HG03460 (cell line): ENCODE measurements around the gene MAPK8.

ENCODE experiments used
- ATAC-seq: cut with Tn5 transposase; IDR thresholded peaks from one replicate; pipeline ENCODE4 v1.9.1; 2021; ENCODE audit not compliant: unreplicated experiment

Gene MAPK8

DNA sequence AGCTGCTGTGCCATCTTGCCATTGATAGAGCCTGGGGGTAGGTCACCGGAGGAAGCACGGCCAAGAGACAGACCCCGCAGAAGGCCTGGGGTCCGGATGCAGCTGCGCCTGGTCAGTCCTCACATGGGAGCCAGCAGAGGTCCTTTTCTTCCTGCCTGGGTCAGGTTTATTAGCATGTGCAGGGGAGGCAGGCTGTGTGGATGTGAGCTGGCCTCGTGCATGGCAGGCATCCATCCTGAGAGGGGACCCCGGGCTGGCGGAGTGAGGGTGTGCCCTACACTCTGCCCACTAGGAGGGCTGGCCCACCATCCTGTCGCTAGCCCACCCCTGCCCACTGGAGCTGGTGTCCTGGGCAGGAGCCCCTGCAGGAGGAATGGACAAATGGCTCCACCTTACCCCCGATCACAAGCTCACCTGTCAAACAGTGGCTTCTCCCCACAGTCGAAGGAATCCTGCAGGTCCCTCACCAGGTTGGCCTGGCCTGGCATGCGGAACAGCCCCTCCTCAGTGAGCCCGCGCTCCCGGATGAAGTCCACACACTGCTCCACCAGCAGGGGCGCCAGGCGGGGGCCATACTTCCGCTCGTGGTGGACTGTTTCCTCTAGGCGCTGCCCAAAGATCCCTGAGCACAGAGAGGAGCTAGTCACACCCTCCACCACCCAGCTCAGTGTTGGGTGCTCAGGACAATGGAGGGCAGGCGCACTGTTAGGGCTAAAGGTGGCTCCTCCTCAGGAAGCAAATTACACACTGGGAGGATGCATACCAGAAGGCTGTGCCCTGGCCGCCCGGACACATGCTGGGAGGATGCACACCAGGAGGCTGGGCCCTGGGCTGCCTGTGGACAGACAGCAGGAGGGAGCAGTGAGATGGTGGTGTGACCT, 153.0 kb downstream of the MAPK8 start:
- no peak for ATAC-seq

DNA sequence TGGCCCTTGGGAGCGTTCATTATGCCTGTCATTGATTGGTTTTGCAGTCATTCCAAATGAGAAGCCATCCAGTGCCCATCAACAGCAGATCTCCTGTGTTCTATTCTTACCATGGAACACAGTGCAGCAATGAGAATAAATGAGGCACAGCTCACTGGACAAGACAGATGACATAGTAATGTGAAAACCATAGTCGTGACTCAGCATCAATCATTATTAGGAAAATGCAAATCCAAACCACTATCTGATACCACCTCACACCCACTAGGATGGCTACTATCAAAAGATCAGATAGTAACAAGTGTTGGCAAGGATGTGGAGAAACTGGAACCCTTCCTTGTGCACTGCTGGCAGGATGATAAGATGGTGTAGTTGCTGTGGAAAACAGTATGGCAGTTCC, 153.7 kb downstream of the MAPK8 start:
- no peak for ATAC-seq

DNA sequence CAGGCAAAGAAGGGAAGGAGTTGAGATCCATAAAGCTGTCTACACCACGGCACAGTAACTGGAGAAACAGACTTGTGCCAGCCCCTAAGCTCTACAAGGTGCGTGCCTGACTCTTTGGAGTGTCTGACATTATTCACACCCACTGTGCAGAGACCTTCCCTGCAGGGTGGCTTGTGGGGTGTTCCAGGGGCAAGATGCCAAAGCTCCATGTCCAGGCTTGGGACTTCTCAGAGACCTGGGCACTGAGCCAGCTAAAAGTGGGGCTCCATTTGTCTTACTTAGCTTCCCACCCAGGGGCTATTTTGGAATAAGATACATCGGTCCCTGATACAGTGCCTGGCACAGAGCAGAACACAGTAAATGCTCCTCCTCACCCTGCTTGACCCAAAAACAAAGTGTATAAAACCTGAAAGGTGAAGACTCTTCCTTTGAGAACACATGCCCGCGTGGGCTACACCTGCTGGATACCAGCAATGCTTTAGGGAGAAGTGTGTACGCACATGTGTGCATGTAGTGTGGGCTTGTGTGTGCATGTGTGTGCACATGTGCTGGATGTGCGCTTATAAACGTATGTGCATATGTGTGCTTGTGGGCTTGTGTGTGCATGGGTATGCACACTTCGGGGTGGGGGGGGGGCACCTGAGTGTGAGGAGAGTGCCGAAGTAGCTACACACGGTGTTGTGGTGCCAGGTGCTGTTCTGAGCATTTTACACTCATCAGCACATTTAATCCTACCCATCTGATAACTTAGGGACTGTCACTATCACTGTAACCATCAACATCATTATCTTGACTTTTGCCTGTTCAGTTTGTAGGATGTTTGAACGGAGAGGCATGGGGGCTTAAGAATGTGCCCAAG, 155.4 kb downstream of the MAPK8 start:
- no peak for ATAC-seq

DNA sequence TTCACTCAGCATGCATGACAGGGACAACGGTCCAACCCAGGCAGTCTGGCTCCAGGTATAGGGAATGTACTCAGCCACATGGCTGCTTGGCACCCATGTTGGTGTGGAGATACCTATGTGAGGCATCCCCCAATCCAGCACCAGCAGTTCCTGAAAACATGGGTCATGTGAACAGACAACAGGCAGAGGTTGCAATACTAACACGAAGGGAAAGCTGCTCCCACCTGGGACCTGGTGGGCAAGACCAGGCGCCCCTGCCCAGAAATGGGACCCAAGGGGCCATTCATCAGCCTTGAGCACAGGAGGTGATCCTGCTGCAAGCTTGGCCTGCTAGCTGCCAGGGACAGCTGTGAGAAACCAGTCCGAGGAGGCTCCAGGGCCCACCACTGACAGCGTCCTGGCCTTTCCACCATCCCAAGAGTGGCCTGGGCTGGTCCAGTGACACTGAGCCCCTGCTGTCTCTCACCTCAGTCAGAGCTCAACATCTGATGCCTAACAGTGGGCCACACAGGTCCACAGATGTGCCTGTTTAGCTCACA, 156.1 kb downstream of the MAPK8 start:
- no peak for ATAC-seq

DNA sequence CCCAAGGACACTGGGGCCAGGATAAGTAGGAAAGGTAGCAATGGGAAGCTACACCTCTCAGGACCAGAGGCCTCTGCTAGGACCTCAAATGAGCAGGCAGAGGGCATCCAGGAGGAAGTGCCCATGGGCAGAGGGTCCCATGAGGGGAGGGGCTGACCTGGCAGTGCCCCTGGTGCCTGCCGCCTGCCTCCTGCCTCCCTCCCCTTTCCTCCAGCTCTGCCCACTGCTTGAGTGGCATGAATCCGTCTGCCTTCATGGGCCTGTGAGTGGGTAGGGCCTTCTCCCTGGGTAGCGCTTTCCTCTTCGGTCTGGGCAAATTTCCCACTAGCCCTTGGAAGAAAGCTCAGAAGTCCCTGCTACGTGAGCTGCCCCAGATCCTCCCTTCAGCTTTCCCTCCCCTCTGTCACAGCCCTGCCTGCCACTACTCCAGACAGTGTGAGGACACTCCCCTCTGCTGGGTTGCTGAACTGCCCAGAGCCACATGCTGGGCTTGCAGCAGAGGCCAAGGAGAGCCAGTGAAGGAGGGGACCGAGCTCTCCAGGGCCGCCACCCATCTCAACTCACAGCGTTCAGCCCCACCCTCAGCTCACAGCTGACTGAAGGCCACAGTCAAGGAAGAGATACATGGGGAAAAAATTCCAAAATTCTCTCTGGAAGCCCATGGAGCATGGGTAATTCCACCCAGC, 157.0 kb downstream of the MAPK8 start:
- ATAC-seq, result no peak

DNA sequence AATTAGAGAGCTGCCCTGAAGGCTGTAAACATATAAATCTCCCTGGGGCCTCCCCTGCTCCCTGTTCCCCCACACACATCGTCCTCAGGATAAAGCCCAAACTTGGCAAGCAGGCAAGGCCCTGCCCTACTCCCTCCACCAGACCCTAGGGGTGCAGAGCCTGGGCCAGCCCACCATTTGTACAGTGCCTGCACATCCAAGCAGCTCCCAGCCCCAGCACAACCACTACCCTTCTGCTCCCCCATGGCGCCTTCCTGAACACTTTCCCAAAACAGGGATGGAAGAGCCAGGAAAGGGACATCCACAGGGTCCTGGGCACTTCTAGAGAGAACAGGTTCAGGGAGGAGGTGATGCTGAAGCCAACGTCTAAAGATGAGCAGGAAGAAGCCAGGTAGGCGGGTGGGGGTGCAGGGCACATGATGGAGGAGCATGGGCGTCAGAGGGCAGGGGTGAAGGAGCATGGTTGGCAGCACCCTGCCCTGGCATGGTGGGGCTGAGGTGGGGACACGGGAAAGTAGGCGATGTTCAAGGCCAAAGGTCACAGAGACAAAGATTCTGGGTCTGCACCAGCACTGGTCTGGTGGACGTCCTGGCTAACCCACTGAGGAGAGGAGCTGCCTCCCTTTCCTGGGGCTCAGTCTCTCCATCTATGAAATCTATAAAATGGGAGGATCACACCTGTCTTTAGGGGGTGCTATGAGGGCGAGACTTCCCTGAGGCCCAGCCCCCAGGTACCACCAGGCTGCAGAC, 157.8 kb downstream of the MAPK8 start:
- ATAC-seq, result no peak

DNA sequence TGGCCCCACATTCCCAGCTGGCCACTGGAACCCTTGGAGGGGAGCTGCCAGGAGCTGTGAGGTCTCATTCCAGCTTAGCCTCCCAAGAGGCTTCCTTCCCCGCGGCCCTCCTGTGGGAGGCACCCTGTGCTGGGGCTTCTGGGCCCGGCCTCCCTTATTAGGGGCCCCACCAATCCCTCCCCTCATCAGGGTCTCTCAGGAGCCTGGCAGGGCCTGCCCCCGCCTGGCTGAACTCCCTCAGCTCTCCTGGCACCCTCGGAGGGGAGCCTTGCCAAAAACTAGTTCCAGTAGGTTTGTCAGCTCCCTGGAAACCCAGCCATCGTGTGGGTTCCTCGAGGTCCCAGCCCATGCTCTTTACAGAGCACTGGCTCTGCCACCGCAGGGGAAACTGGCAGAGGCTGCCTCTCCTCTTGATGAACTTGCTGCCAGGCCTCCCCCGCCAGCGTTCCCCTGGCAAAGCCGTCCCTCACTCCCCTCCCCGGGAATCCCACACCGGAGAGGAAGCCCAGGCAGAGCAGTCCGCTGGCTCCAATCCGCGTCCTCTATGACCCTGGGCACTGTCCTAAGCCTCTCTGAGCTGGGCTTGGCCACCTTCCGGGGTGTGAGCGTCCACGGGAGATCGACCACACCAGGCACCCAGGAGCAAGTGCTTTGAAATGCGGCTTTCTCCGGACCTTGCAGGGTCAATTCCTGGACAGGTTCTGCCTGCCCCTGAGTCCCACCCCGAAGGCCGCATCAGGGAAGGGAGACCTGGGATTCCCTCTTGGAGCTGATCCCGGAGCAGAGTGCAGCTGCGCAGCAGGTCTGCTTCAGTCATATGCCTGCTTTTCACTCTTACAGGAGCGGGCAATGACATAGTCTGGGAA, 158.6 kb downstream of the MAPK8 start:
- ATAC-seq, result no peak

DNA sequence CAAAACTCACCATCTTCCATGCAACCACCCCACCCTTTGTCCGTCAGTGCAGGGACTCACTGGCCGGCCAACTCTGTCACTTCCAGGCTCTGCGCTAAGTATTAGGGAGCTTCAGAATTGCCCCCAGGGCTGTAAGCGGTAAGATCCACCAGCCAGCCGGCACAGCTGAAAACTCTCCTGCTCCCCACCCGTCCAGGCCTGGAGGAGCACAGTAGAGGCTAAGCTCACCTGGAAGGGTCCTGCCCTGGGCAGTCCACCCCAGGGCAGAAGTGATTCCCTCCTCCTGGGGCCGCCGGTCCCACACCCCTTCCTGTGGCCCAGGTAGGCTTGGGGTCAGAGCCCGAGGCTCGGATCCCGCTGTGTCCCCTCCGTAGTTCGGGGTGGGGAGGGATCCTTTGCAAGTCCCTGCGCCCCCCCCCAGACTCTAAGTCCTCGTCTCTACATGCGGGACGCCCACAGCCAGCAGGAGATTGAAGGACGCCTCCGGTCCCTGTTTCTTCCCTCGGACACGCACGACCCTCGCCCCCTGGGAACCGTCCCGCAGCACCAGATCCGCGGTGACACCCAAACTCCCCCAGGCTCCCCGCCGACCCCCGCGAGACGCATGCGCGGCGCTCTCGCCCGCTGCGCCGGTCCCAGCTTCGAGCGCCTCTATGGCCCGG, 159.5 kb downstream of the MAPK8 start:
- ATAC-seq, result no peak

DNA sequence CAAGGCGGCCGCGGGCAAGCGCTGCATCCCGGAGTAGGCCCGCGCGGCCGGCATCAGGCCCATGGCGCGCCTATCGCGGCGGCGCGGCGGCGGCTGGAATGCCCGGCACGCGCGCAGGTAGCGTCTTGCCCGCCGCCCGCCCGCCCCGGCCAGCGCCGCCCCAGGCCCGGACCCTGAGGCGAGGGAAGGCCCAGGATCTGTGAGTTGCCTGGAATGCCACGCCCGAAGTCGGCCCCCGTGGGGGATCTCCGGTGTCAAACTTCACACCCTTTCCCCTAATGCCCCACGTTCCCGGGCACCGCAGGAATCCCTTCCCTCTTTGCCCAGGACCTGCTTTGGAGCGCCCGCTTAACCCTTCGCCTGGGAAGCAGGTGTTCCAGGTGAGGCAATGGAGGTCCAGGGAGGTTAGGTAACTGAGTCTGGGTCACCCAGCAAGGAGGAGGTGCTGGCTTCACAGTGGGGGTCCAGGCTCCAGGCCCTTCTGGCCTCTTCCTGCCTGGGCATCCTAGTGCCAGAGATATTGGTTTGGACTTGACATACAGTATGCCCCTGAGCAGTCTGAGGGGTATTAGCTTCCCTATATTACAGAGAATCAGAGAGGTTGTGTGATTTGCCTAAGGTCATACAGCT, 160.2 kb downstream of the MAPK8 start:
- no peak for ATAC-seq

DNA sequence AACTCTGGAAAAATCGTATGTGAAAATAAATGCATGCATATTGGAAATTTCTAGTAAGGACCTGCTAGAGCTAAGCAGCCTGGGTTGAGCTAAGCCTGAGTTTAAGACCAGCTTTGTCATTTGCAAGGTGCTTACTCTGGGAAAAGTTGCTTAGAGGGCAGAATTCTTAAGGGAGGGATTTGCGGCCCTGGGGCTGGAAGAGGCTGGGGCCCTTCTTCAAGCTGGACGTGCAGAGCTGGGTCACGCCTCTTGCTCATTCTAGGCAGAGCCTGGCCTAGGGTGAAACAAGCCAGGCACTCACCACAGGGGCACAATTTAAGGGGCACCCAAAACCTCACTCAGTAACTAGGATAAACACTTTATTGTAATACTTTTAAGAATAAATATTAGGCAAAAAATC, 161.2 kb downstream of the MAPK8 start:
- no peak for ATAC-seq

DNA sequence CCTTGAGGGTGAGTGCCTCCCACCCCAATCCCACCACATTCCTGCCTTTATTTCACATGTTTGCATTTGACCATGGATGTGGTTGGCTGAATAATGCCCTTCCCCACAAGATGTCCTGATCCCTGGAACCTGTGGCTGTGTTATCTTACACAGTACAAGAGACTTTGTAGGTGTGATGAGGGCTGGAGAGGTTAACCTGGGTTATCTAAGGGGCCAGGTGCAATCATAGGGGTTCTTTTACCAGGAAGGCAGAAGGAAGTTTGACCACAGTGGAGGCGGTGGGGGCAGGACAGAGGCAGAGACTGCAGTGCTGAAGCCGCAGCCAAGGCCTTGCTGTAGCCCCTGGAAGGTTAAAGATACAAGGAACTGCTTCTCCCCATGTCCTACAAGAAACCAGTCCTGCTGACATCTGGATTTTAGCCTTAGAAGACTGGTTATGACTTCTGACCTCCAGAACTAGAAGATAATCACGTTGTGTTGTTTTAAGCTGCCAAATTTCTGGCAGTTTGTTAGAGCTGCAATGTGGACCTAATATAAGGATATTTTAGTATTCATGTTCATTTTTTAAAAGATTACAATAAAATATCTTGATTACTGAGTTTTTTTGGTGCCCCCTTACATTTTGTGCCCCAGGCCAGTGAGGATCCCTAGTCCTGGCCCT, 161.8 kb downstream of the MAPK8 start:
- no peak for ATAC-seq

DNA sequence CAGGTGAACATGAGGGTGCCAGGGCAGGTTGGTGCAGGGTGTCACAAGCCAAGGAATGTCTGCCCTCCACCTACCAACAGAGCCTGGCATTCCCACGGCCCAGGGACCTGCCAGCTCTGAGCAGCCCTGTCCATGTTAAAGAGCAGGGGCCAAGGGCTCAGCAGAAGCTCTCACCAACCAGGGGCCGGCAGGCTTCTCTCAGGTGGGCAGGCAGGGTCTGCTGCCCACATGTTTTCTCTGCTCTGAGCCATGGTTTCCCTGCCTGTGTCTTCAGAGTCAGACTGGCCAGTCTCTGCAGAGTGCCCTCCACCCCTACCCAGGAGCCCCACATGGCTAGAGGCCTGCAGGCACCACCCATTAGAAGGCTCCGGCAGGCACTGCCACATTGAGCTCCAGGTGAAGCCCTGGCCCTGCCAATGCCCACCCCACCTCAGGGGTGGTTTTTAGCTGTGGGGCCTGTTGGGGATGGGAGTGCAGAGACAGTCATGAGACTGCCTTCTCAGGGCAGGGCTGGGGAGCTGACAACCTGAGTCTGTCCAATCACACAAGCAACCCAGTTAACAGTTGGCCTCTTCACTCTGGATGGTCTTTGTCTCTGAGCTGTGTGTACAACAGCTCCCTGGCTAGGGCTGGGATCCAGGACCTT, 162.5 kb downstream of the MAPK8 start:
- ATAC-seq, result no peak

DNA sequence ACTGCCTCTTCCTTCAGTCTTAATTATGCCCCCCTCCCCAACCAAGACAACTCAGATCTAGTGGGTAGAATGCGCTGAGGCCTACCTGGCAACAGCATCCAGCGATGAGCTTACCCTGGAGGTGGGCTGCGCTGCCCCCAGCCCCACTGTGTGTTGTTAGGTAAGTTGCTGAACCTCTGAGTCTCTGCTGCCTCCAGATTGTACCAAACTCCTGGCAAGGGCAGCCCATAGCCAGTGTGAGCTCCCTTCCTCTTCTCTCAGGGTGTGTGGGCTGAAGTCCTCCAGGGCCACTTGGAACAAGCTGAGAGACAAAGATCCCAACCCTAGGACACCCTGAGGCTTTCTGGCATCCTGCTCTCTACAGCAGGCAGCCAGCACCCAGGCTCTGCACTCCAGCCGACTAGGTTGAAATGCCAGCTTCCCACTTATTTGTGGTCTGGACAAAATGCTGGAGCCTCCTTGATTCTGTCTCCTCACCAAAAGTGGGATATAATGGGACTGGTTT, 163.1 kb downstream of the MAPK8 start:
- ATAC-seq, result no peak

DNA sequence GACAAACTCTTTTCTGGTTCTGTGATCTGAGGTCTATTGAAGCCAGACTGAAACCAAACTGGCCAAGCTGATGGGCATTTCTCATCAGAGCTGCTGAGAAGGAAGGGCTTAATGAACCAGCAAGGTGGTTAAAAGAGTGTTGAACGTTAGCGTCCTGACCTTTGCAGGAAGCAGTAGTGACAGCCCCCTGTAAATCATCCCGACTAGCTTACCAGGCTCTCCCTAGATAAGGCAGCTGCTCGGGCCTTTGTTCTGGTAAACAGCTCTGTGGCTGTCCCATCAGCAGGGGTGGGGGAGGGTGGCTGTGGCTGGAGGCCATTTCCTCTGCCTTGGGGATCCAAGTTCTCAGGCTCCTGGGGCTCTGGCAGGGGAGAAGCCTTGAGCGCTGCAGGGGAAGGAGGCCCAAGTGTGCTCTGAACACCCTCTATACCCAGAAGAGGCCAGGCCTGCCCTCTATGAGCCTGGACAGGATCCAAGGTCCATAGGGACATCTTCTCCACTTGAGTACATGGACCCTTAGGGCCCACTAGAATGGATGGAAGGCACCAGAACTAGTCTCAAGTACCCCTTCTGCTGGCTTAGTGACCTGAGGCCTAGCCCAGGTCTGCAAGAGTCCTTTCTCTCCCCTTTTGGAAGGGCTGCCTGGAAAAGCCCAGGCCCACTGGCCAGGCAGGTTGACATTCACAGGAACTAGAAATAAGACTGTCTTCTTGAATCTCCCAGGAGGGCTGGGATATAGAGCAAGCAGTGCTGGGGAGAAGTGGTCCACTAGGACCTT, 163.8 kb downstream of the MAPK8 start:
- no peak for ATAC-seq

DNA sequence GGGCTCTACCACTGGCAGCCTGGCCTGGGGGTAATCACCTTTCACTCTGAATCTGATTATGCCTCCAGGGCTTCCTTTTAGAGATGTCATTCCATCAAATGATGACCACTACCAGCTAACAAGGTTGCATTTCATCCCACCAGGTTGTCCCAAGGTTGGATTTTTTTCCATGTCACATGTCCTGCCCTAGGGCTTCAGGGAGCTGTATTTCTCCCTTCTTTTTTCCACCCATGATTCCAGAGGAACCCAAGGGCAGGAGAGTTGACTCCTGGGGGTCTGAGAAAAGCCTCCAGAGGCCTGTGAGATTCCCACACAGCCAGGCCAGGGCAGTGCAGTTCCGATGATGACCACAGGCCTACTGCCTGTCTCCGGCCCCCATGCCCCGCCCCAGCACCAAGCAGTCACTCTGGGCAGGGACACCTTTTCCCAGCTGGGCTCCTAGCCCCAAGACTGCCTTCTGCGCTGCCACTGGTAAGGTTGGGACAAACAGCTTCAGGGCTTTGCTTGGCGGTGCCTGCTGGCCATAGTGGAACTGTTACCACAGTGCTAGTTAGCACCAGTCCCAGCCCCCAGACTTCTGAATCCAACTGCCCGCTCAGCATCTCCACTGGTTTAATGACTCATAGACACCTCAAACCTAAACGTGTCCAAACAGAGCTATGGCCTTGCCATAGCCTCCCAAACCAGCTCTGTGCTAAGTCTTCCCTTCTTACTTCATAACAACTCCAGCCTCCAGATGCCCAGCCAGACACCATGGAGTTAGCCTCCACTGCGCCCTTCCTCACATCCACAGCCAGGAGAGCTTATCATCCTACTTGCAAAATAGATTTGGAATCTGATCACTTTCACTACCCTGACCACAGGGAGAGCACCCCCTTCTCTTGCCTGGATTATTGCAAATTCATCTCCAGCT, 164.7 kb downstream of the MAPK8 start:
- no peak for ATAC-seq
